OCI-LY7 (cell line): Measurements from ENCODE around the gene FKBP4. TPM values are rescaled to one million over a fixed set of nuclear protein-coding genes. Genes with fewer than 3 reads are reported as not detected.

ENCODE experiments used
- BruUV-seq: library from RNA; stranded (reverse); fragments of 400-500 nt; replicated peaks from 2 replicates; lab custom pipeline; 2021; lab: Mats Ljungman, UMichigan
- CTCF ChIA-PET: fragments of 300-600 bp; sonication (Branson Sonifier 250); formaldehyde crosslinking; loops from one replicate; lab custom pipeline; 2022; ENCODE audit warnings: antibody characterized with exemption; ENCODE audit not compliant: unreplicated experiment; lab: Charles Lee
- POLR2A ChIA-PET: fragments of 300-600 bp; sonication (Branson Sonifier 250); formaldehyde crosslinking; loops from one replicate; lab custom pipeline; 2022; ENCODE audit warnings: antibody characterized with exemption; lab: Charles Lee
- DNase-seq: peaks from one replicate; pipeline ENCODE4 v3.0.0-alpha.2; 2015; ENCODE audit warnings: low spot score
- H2AFZ ChIP-seq: fragments of 200-600 bp; sonication (generic), shearing (Covaris generic); 2 replicates; pipeline ENCODE4 v1.6.1; 2014; ENCODE audit warnings: mild to moderate bottlenecking, antibody characterized with exemption, low read length, moderate library complexity
- H3K27ac ChIP-seq: fragments of 200-600 bp; sonication (generic); 2 replicates; pipeline ENCODE4 v1.5.1; 2014; ENCODE audit warnings: mixed run types, low read depth, mild to moderate bottlenecking, moderate library complexity, low read length, inconsistent platforms; ENCODE audit not compliant: poor library complexity, severe bottlenecking
- H3K36me3 ChIP-seq: fragments of 200-600 bp; sonication (generic); 2 replicates; pipeline ENCODE4 v1.6.1; 2014; ENCODE audit warnings: mild to moderate bottlenecking, antibody characterized with exemption, low read length, moderate library complexity, mixed read lengths; ENCODE audit not compliant: insufficient read depth
- H3K4me1 ChIP-seq: fragments of 200-600 bp; sonication (generic); 2 replicates; pipeline ENCODE4 v1.5.1; 2014; ENCODE audit warnings: mild to moderate bottlenecking, low read length; ENCODE audit not compliant: insufficient read depth, poor library complexity, severe bottlenecking
- H3K4me2 ChIP-seq: fragments of 200-600 bp; sonication (generic); 2 replicates; pipeline ENCODE4 v1.6.1; 2014; ENCODE audit warnings: mild to moderate bottlenecking, low read length
- H3K4me3 ChIP-seq: fragments of 200-600 bp; sonication (generic); 2 replicates; pipeline ENCODE4 v1.5.1; 2014; ENCODE audit warnings: mild to moderate bottlenecking, low read depth, low read length; ENCODE audit not compliant: poor library complexity, severe bottlenecking
- H3K79me2 ChIP-seq: fragments of 200-600 bp; sonication (generic); 2 replicates; pipeline ENCODE4 v1.6.1; 2016; ENCODE audit warnings: low read depth, mild to moderate bottlenecking, low read length, moderate library complexity, mixed read lengths; ENCODE audit not compliant: insufficient read depth
- H3K9me2 ChIP-seq: fragments of 200-600 bp; sonication (generic); 2 replicates; pipeline ENCODE4 v1.6.1; 2016; ENCODE audit warnings: mild to moderate bottlenecking, low read length, mixed read lengths; ENCODE audit not compliant: insufficient read depth
- H3K9me3 ChIP-seq: fragments of 200-600 bp; sonication (generic); 2 replicates; pipeline ENCODE4 v1.6.1; 2014; ENCODE audit warnings: mild to moderate bottlenecking, mixed run types, low read length, mixed read lengths
- H4K20me1 ChIP-seq: fragments of 200-600 bp; sonication (generic); 2 replicates; pipeline ENCODE4 v1.6.1; 2014; ENCODE audit warnings: mild to moderate bottlenecking, antibody characterized with exemption, low read length, moderate library complexity, mixed read lengths; ENCODE audit not compliant: insufficient read depth
- EZH2phosphoT487 ChIP-seq: fragments of 200-600 bp; sonication (generic); IDR thresholded peaks from 2 replicates; pipeline ENCODE4 v1.6.1; 2018; ENCODE audit warnings: low read depth, borderline replicate concordance, mild to moderate bottlenecking, mixed run types, antibody characterized with exemption, low read length, moderate library complexity, mixed read lengths
- intact Hi-C: fragments of 100-400 bp; cut with micrococcal nuclease; formaldehyde crosslinking; loops from one replicate; pipeline ENCODE4 v1.10.0; 2022; ENCODE audit not compliant: unreplicated experiment
- total RNA-seq, 2 experiments: library from RNA; depleted of rRNA in 1 of 2; stranded (reverse); fragments of >200 nt in 1 of 2; shearing (Covaris generic) in 1 of 2; gene quantifications; 2 replicates each; pipeline ENCODE4 v1.2.3, GENCODE V29; 2014 to 2022
- TF ChIP-seq, protein P1 (sequence below): fragments of 200-600 bp; sonication (generic); conservative IDR thresholded peaks from 2 replicates; pipeline ENCODE4 v1.5.1; 2014; ENCODE audit warnings: mild to moderate bottlenecking, antibody characterized with exemption, low read length, moderate library complexity, mixed read lengths

The FKBP4 gene
- total RNA-seq, 2 experiments from 2014 or later: 86.7 to 131 TPM

DNA sequence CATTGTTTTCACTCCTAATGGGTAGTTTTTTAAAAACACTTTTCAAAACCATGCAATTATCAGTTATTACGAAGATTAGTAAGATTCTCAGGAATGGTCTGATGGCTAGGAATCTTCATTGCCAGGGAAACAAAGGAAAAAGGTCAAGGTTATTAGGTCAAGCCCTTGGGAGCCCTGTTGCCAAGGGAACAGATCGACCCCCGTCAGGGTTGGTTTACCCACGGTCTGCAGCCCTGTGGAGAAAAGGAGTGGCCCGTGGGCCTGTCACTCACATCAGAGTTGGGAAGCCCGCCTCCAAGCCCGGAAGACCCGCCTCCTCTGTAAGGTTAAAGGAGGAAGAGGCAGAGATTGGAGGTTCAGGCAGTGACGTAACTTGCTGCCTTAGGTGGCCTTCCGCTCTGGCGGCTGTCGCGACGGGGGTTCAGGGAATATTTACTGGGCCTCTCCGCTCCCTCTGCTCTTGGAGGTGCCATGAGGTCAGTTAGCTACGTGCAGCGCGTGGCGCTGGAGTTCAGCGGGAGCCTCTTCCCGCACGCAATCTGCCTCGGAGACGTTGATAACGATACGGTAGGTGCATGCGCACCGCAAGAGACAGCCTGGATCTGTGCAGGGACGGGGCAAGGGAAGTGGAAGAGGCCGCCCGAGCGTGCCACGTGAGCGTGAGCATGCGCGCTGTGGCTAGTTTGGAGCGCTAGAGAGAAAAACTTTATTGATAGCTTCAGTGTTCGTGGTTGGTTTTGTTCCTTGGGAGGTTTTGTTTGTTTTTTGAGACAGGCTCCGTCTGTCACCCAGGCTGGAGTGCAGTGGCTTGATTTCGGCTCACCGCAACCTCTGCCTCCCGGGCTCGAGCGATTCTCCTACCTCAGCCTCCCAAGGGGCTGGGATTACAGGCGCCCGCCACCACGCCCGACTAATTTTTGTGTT is 17.8 kb downstream of the FKBP4 start, which contains the start of gene ITFG2:
Gene ITFG2 (plus strand): TSS at position 379 of the 924 bp plus-strand sequence. CDS start 93 bp downstream, at position 472.
- Histone ChIP-seq H3K4me3 (peak within 1 kb of the TSS; percentile 84), H3K4me1 (peaks cover 16% of the 10 kb centered on the region), H3K9me3 (no peaks in the 10 kb centered on the region), H3K9me2 (no peaks in the 10 kb centered on the region), H3K27ac (peak within 1 kb of the TSS; percentile 73), H3K36me3 (peaks cover 35% of the 10 kb centered on the region), H3K4me2 (peak within 1 kb of the TSS; percentile 98), H4K20me1 (no peaks in the 10 kb centered on the region), H2AFZ (peak within 1 kb of the TSS; percentile 59; the same call in 1 of the 2 replicates), H3K79me2 (peaks cover 36% of the 10 kb centered on the region)
- TF ChIP-seq, protein P1, sequence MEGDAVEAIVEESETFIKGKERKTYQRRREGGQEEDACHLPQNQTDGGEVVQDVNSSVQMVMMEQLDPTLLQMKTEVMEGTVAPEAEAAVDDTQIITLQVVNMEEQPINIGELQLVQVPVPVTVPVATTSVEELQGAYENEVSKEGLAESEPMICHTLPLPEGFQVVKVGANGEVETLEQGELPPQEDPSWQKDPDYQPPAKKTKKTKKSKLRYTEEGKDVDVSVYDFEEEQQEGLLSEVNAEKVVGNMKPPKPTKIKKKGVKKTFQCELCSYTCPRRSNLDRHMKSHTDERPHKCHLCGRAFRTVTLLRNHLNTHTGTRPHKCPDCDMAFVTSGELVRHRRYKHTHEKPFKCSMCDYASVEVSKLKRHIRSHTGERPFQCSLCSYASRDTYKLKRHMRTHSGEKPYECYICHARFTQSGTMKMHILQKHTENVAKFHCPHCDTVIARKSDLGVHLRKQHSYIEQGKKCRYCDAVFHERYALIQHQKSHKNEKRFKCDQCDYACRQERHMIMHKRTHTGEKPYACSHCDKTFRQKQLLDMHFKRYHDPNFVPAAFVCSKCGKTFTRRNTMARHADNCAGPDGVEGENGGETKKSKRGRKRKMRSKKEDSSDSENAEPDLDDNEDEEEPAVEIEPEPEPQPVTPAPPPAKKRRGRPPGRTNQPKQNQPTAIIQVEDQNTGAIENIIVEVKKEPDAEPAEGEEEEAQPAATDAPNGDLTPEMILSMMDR: no peak
- no peak for TF ChIP-seq EZH2phosphoT487
- TSS peak; percentile 81 for BruUV-seq
- intact Hi-C loops: loop anchor here (1.0 to 2.0 kb wide), 2 partner anchors 17 to 64 kb away; partner anchors contain the start of genes FOXM1 and RHNO1
- DNase-seq: peak; percentile 99
- POLR2A ChIA-PET: interaction anchor here (0.6 to 1.2 kb wide), 3 partner anchors 24 to 947 kb away, joined by 3 to 4 read pairs (median 3); no protein-coding TSS in a partner anchor
- CTCF ChIA-PET: no interaction called here

GRCh38 chr12:2813214-2814185 is 18.7 kb downstream of the FKBP4 start:
- Histone ChIP-seq H3K79me2 (peaks cover 36% of the 10 kb centered on the region), H3K9me3 (no peaks in the 10 kb centered on the region), H3K27ac (peak overlapping the region; percentile 73), H3K4me3 (peak overlapping the region; percentile 84), H3K4me2 (peak overlapping the region; percentile 98), H4K20me1 (no peaks in the 10 kb centered on the region), H2AFZ (peak overlapping the region; percentile 42; the same call in 1 of the 2 replicates), H3K4me1 (peaks cover 16% of the 10 kb centered on the region), H3K9me2 (no peaks in the 10 kb centered on the region), H3K36me3 (peaks cover 38% of the 10 kb centered on the region)
- DNase-seq: peak; percentile 82
- POLR2A ChIA-PET: interaction anchor here (1.2 kb wide), 1 partner anchor 23 kb away, joined by 3 read pairs; no protein-coding TSS in a partner anchor
- intact Hi-C loops: loop anchor here (2.0 kb wide), 1 partner anchor 63 kb away; the partner anchor contains the start of genes FOXM1 and RHNO1
- no TSS peak for BruUV-seq
- CTCF ChIA-PET: no interaction called here
- TF ChIP-seq, protein P1: peak; percentile 87
- no peak for TF ChIP-seq EZH2phosphoT487
